CMK (cell line): Measurements from ENCODE around the gene ST8SIA1.

ENCODE experiments used
- DNase-seq: peaks from one replicate; pipeline ENCODE4 v3.0.0-alpha.2; 2010; ENCODE audit warnings: low read depth

ST8SIA1 gene

GRCh38 chr12:22332202-22332601, 2.3 kb downstream of the ST8SIA1 start:
- DNase-seq: no peak

- no peak for DNase-seq
Measured at GRCh38 chr12:22329621-22330020, 4.9 kb downstream of the ST8SIA1 start.

GRCh38 chr12:22325218-22325617, 9.3 kb downstream of the ST8SIA1 start:
- peak; percentile 39 for DNase-seq

- no peak for DNase-seq
Measured at GRCh38 chr12:22322091-22322490, 12.4 kb downstream of the ST8SIA1 start.

- DNase-seq: no peak
Measured at GRCh38 chr12:22321638-22322037, 12.9 kb downstream of the ST8SIA1 start.

- DNase-seq: no peak
Measured at GRCh38 chr12:22321018-22321605, 13.4 kb downstream of the ST8SIA1 start.

GRCh38 chr12:22318108-22318737, 16.3 kb downstream of the ST8SIA1 start:
- no peak for DNase-seq

GRCh38 chr12:22313963-22314330, 20.6 kb downstream of the ST8SIA1 start:
- DNase-seq: no peak

- no peak for DNase-seq
Measured at GRCh38 chr12:22313286-22313962, 21.1 kb downstream of the ST8SIA1 start.

- DNase-seq: no peak
Measured at GRCh38 chr12:22312336-22312735, 22.2 kb downstream of the ST8SIA1 start.

GRCh38 chr12:22310709-22311108, 23.8 kb downstream of the ST8SIA1 start:
- no peak for DNase-seq

- DNase-seq: no peak
Measured at GRCh38 chr12:22310275-22310674, 24.2 kb downstream of the ST8SIA1 start.

GRCh38 chr12:22307811-22308210, 26.7 kb downstream of the ST8SIA1 start:
- DNase-seq: no peak

GRCh38 chr12:22306311-22306710, 28.2 kb downstream of the ST8SIA1 start:
- no peak for DNase-seq

- no peak for DNase-seq
Measured at GRCh38 chr12:22304341-22304740, 30.2 kb downstream of the ST8SIA1 start.

GRCh38 chr12:22299294-22299912, 35.1 kb downstream of the ST8SIA1 start:
- no peak for DNase-seq

GRCh38 chr12:22289250-22289649, 45.3 kb downstream of the ST8SIA1 start:
- no peak for DNase-seq

GRCh38 chr12:22287776-22288621, 46.5 kb downstream of the ST8SIA1 start:
- DNase-seq: peak; percentile 46

- no peak for DNase-seq
Measured at GRCh38 chr12:22287101-22287500, 47.4 kb downstream of the ST8SIA1 start.

GRCh38 chr12:22286569-22286968, 47.9 kb downstream of the ST8SIA1 start:
- no peak for DNase-seq

GRCh38 chr12:22285846-22286245, 48.7 kb downstream of the ST8SIA1 start:
- DNase-seq: no peak

GRCh38 chr12:22284871-22285270, 49.6 kb downstream of the ST8SIA1 start:
- DNase-seq: no peak
